ENCODE measurements around the gene NPSR1.

Gene NPSR1

DNA sequence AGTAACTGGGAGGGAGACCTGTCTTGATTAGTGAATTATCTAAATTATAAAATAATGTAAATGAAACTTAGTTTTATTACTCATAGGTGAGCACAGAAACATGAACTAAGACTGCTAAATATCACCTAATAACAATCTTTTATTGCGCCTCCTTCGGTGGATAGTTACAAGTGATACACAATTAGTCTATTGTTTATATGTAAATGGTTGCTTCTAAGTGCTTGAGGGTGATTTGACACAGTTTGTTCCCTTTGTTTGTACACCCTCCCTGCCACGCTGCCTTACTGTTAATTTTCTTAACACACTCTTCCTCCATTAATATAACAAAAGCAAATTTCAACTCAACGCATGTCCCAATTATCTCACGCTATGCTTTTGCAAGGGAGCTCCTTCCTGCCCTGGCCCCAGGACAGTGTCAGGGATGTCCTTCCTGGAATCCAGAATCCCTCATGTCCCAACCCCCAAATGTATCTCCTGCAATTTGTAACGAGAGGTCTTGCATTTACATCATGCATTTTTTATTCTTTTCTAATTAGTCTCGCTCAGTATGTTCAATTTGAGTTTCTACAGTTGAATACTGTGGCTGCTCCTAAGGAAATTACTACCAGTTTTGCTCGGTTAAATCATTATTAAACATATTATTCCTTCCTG, 4.2 kb downstream of the NPSR1 start:
- Histone ChIP-seq H3K27ac (ENCODE audit: low read length) (no peak overlapping the region), H3K4me3 (ENCODE audit: low read length) (no peak overlapping the region), H3K9me3 (ENCODE audit: control insufficient read depth, low read depth, low read length) (no peaks in the 10 kb centered on the region), H3K36me3 (ENCODE audit: control insufficient read depth, low read depth, low read length) (no peaks in the 10 kb centered on the region), H3K9ac (ENCODE audit: low read length) (no peak overlapping the region), H3K4me1 (ENCODE audit: control insufficient read depth, low read depth, low read length) (peaks cover 29% of the 10 kb centered on the region), H3K27me3 (ENCODE audit: control insufficient read depth, insufficient read depth, low read length) (peaks cover 24% of the 10 kb centered on the region)

DNA sequence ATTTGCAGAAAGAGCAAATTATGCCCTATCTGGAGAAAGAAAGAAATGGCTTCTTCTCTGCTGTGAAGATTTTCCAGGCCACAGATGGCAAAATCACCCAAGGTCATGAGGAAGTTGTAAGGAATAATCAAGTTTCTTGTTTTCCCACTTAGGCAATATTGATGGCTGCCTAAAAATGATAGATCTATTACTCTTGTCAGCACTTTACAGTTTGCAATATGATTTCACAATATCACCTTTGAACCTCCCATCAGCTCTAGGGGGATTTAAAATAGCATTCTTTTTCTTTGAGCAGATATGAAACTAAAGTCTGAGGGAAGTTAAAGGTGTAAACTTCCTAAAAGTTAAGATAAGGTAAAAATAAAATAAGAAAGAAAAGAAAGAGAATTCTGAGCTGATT, 6.7 kb downstream of the NPSR1 start:
- Histone ChIP-seq H3K27ac (ENCODE audit: low read length) (no peak overlapping the region), H3K4me1 (ENCODE audit: control insufficient read depth, low read depth, low read length) (peaks cover 21% of the 10 kb centered on the region), H3K36me3 (ENCODE audit: control insufficient read depth, low read depth, low read length) (no peaks in the 10 kb centered on the region), H3K27me3 (ENCODE audit: control insufficient read depth, insufficient read depth, low read length) (peaks cover 19% of the 10 kb centered on the region), H3K9me3 (ENCODE audit: control insufficient read depth, low read depth, low read length) (no peaks in the 10 kb centered on the region), H3K9ac (ENCODE audit: low read length) (no peak overlapping the region), H3K4me3 (ENCODE audit: low read length) (no peak overlapping the region)

DNA sequence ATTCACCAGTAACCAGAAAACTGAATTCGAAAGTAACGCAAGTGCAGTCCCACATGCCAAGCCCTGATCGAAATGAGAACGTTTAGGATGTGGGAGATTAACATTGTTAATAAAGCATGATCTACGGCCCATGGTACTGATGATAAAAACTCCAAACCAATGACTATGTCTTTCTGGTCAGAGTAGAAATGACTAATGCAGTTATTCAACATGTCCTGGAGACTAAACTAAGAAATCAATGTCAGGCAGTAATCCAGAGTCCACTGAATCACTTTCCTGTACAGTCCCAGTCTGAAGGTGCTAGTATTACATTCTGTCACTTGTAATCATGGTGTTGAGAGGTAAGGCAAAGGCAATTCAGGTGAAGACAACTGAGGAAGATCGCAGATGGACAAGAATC, 14.4 kb downstream of the NPSR1 start:
- Histone ChIP-seq H3K27me3 (ENCODE audit: control insufficient read depth, insufficient read depth, low read length) (no peaks in the 10 kb centered on the region), H3K4me1 (ENCODE audit: control insufficient read depth, low read depth, low read length) (no peaks in the 10 kb centered on the region), H3K4me3 (ENCODE audit: low read length) (no peak overlapping the region), H3K27ac (ENCODE audit: low read length) (no peak overlapping the region), H3K9me3 (ENCODE audit: control insufficient read depth, low read depth, low read length) (no peaks in the 10 kb centered on the region), H3K9ac (ENCODE audit: low read length) (no peak overlapping the region), H3K36me3 (ENCODE audit: control insufficient read depth, low read depth, low read length) (no peaks in the 10 kb centered on the region)

DNA sequence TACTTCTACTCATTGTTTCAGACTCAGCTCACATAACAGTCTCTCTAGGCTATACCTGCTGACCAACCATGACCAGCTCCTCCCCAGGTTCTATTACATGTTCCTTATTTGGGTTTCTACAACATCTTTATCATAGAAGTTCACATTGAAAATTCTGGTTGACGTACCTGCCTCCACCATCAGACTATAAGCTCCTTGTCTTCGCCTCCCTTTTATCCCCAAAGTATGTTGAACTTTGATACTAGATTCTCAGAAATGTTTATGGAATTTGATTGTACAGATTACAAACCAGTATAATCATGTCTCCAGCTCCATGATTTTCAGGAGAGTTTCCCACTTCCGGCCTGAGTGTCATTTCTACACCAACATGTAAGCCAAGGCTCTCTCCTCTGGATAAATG, 15.0 kb downstream of the NPSR1 start:
- H3K9me3 ChIP-seq (ENCODE audit: control insufficient read depth, low read depth, low read length): no peaks in the 10 kb centered on the region
- no peaks in the 10 kb centered on the region for H3K27me3 ChIP-seq (ENCODE audit: control insufficient read depth, insufficient read depth, low read length)
- H3K36me3 ChIP-seq (ENCODE audit: control insufficient read depth, low read depth, low read length): no peaks in the 10 kb centered on the region
- no peak overlapping the region for H3K27ac ChIP-seq (ENCODE audit: low read length)
- no peak overlapping the region for H3K9ac ChIP-seq (ENCODE audit: low read length)
- no peak overlapping the region for H3K4me3 ChIP-seq (ENCODE audit: low read length)
- no peaks in the 10 kb centered on the region for H3K4me1 ChIP-seq (ENCODE audit: control insufficient read depth, low read depth, low read length)

DNA sequence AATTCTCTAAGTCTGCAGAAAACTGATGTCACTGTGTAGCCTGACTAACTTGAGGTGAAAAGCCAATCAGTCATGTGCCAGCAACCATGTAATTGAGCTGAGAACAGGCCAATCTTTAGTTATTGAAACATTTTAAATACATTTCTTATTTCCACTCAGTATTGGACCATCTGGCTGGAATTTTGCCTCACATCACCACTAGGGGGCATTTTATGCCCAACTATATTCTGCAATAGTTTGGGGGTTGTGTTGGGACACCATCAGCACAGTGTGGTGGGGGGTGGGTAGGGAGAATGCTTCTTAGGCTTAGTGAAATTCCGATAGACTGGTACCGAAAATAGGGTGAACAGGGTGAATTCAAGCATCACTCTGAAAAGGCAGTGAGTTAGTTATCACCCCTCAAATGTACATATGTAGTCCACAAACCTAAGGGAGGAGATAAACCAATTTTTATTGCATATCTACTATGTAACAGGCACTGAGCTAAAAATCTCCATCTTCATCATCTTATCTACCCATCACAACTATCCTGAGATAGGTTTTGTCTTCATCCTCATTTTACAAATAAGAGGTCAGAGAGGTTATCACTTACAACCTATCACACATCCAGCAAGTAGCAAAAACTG, 17.8 kb downstream of the NPSR1 start:
- Histone ChIP-seq H3K36me3 (ENCODE audit: control insufficient read depth, low read depth, low read length) (no peaks in the 10 kb centered on the region), H3K4me1 (ENCODE audit: control insufficient read depth, low read depth, low read length) (no peaks in the 10 kb centered on the region), H3K27ac (ENCODE audit: low read length) (no peak overlapping the region), H3K27me3 (ENCODE audit: control insufficient read depth, insufficient read depth, low read length) (no peaks in the 10 kb centered on the region), H3K9ac (ENCODE audit: low read length) (no peak overlapping the region), H3K9me3 (ENCODE audit: control insufficient read depth, low read depth, low read length) (no peaks in the 10 kb centered on the region), H3K4me3 (ENCODE audit: low read length) (no peak overlapping the region)

DNA sequence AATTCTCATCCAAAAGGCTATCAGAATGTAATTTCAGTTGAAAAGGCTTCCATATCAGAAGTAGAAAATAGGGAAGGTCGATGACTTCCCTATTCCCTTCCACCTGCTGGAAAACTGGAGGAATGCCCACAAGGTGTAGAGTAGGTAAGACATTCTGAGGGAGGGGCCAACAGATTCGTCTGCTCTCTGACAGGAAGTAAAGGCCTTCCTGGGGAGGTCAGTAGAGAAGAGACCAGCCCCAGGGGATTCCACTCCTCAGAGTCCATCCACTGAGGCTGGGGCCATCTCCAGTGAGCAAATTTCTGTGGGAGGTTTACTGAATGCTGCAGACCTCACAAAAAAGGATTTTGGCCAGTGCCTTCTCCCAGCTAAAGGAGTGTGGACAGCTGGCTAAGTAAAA, 19.5 kb downstream of the NPSR1 start:
- Histone ChIP-seq H3K4me1 (ENCODE audit: control insufficient read depth, low read depth, low read length) (no peaks in the 10 kb centered on the region), H3K9me3 (ENCODE audit: control insufficient read depth, low read depth, low read length) (no peaks in the 10 kb centered on the region), H3K27me3 (ENCODE audit: control insufficient read depth, insufficient read depth, low read length) (no peaks in the 10 kb centered on the region), H3K4me3 (ENCODE audit: low read length) (no peak overlapping the region), H3K27ac (ENCODE audit: low read length) (no peak overlapping the region), H3K9ac (ENCODE audit: low read length) (no peak overlapping the region), H3K36me3 (ENCODE audit: control insufficient read depth, low read depth, low read length) (no peaks in the 10 kb centered on the region)

DNA sequence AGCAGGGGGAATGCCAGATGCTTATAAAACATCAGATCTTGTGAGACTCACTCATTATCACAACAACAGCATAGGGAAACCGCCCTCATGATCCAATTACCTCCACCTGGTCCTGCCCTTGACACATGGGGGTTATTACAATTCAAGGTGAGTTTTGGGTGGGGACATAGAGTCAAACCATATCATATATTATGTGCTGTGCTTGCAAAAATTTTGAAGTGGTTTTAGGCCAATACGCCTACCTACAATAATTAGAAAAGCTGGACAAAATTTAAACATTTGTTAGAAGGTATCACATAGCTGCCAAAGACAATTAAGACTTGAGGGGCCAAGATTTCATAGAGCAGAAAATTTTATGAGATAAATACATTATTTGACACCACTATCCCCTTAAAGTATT, 29.5 kb downstream of the NPSR1 start:
- H3K4me3 ChIP-seq (ENCODE audit: low read length): no peak overlapping the region

DNA sequence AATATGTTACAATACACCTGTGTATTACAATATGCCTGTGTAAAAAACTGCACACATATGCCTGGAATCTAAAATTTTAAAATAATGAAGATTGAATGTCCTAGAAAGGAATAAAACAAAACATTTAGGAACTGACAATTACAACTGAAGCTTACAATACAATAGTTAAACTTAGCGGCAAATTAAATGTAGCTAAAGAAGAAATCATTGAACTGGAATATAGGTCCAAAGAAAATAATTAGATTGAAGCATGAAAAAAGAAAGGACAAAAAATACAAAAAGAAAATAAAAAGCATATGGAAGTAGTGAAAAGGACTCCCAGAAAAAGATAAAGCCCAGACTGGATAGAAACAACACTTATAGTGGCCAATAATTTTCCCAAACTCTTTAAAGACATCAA, 38.4 kb downstream of the NPSR1 start:
- Histone ChIP-seq H3K27ac (ENCODE audit: low read length) (no peak overlapping the region), H3K9ac (ENCODE audit: low read length) (no peak overlapping the region), H3K9me3 (ENCODE audit: control insufficient read depth, low read depth, low read length) (peaks cover 17% of the 10 kb centered on the region), H3K27me3 (ENCODE audit: control insufficient read depth, insufficient read depth, low read length) (no peaks in the 10 kb centered on the region), H3K4me3 (ENCODE audit: low read length) (no peak overlapping the region), H3K4me1 (ENCODE audit: control insufficient read depth, low read depth, low read length) (no peaks in the 10 kb centered on the region), H3K36me3 (ENCODE audit: control insufficient read depth, low read depth, low read length) (no peaks in the 10 kb centered on the region)

More for the DNA sequence above, 29.5 kb downstream of the NPSR1 start:
- no peaks in the 10 kb centered on the region for H3K9me3 ChIP-seq (ENCODE audit: control insufficient read depth, low read depth, low read length)
- no peak overlapping the region for H3K27ac ChIP-seq (ENCODE audit: low read length)
- no peak overlapping the region for H3K9ac ChIP-seq (ENCODE audit: low read length)
- H3K4me1 ChIP-seq (ENCODE audit: control insufficient read depth, low read depth, low read length): no peaks in the 10 kb centered on the region
- no peaks in the 10 kb centered on the region for H3K36me3 ChIP-seq (ENCODE audit: control insufficient read depth, low read depth, low read length)
- no peaks in the 10 kb centered on the region for H3K27me3 ChIP-seq (ENCODE audit: control insufficient read depth, insufficient read depth, low read length)

DNA sequence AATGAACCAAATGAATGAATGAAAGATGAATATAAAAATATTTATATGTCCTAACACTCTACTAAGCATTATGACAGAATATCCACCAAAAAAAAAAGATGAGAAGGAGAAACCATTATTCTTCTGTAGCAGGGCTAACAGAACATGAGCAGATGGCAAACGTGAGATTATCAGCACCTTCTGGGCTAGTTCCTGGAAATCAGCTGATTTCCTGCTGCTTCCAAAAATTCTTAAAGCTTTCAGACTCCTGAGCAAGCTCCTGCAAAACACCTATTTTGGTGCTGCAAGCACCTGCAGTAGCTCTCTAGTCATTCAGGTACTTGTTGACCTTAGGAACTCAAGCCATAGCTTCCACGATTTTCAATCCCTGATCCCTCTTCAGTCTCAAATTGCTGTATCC, 51.8 kb downstream of the NPSR1 start:
- no peaks in the 10 kb centered on the region for H3K9me3 ChIP-seq (ENCODE audit: control insufficient read depth, low read depth, low read length)
- no peaks in the 10 kb centered on the region for H3K27me3 ChIP-seq (ENCODE audit: control insufficient read depth, insufficient read depth, low read length)
- no peak overlapping the region for H3K9ac ChIP-seq (ENCODE audit: low read length)
- H3K27ac ChIP-seq (ENCODE audit: low read length): no peak overlapping the region
- no peak overlapping the region for H3K4me3 ChIP-seq (ENCODE audit: low read length)
- H3K36me3 ChIP-seq (ENCODE audit: control insufficient read depth, low read depth, low read length): no peaks in the 10 kb centered on the region
- H3K4me1 ChIP-seq (ENCODE audit: control insufficient read depth, low read depth, low read length): no peaks in the 10 kb centered on the region

DNA sequence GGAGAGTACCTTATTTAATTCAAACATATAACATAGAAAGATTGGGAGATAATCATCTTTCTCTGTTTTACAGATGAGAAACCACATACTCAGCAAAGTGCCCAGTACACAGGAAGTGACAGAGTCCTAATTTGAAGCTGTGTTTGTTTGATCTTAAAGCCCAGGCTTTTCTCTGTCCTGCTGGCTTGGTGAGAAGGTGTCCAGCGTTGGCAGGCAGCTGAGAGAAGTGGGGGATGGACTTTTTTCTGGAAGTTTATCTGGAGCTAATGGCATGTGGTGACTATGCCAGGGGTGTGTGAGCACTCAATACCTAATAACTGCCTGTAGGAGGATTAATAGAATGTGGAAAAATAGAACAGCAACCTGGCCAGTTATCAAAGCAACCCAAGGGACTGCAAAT, 60.8 kb downstream of the NPSR1 start:
- Histone ChIP-seq H3K9ac (ENCODE audit: low read length) (no peak overlapping the region), H3K36me3 (ENCODE audit: control insufficient read depth, low read depth, low read length) (no peaks in the 10 kb centered on the region), H3K4me1 (ENCODE audit: control insufficient read depth, low read depth, low read length) (no peaks in the 10 kb centered on the region), H3K27ac (ENCODE audit: low read length) (no peak overlapping the region), H3K27me3 (ENCODE audit: control insufficient read depth, insufficient read depth, low read length) (no peaks in the 10 kb centered on the region), H3K4me3 (ENCODE audit: low read length) (no peak overlapping the region), H3K9me3 (ENCODE audit: control insufficient read depth, low read depth, low read length) (no peaks in the 10 kb centered on the region)

DNA sequence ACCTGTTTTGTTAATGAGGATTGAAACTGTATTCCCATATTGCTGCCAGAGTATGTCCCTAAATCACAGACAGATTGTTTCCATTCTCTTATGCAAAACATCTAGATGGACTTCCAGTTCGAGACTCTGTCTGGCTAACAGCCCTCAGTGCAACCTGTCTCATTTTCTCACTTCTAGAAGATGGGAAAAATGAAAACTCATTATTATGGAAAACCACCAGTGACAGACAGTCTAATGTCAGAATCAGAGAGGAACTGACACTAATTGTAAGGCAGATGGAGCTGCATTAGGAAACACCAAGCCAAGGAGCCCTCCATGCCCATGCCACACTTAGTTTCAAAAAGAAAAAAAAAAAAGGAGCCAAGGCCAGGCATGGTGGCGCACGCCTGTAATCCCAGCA, 61.6 kb downstream of the NPSR1 start:
- no peak overlapping the region for H3K27ac ChIP-seq (ENCODE audit: low read length)
- no peak overlapping the region for H3K4me3 ChIP-seq (ENCODE audit: low read length)
- H3K4me1 ChIP-seq (ENCODE audit: control insufficient read depth, low read depth, low read length): no peaks in the 10 kb centered on the region
- no peak overlapping the region for H3K9ac ChIP-seq (ENCODE audit: low read length)
- no peaks in the 10 kb centered on the region for H3K36me3 ChIP-seq (ENCODE audit: control insufficient read depth, low read depth, low read length)
- no peaks in the 10 kb centered on the region for H3K27me3 ChIP-seq (ENCODE audit: control insufficient read depth, insufficient read depth, low read length)
- H3K9me3 ChIP-seq (ENCODE audit: control insufficient read depth, low read depth, low read length): no peaks in the 10 kb centered on the region

DNA sequence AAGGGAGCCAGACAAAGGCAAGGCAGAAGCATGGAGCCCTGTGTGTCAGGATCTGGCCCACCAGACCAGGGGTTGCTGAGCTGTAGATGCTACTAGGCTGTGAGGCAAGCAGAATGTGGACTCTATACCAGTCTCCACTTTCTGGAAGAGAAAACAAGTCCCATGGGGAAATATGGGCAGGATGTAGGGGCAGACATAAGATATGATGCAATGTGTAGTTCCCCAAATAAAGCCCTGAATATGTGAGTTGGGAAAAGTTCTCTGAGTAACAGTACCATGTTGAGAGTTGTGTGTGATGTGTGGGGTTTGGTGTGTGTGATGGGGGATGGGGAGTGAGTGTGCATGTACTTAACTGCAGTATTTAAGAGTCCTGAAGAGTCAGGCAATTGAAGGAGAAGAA, 62.3 kb downstream of the NPSR1 start:
- Histone ChIP-seq H3K9ac (ENCODE audit: low read length) (no peak overlapping the region), H3K9me3 (ENCODE audit: control insufficient read depth, low read depth, low read length) (no peaks in the 10 kb centered on the region), H3K4me1 (ENCODE audit: control insufficient read depth, low read depth, low read length) (no peaks in the 10 kb centered on the region), H3K36me3 (ENCODE audit: control insufficient read depth, low read depth, low read length) (no peaks in the 10 kb centered on the region), H3K27me3 (ENCODE audit: control insufficient read depth, insufficient read depth, low read length) (no peaks in the 10 kb centered on the region), H3K27ac (ENCODE audit: low read length) (no peak overlapping the region), H3K4me3 (ENCODE audit: low read length) (no peak overlapping the region)
